ENCODE results near the gene TMEM19.

TMEM19 gene

GRCh38 chr12:71655907-71656306 lies 30.0 kb upstream of the TMEM19 start:
- H3K4me1 ChIP-seq (ENCODE audit: insufficient read depth, low read length) = no peaks in the 10 kb centered on the region
- peaks cover 14% of the 10 kb centered on the region for H3K36me3 ChIP-seq (ENCODE audit: insufficient read depth, low read length)

GRCh38 chr12:71656740-71657139 lies 29.1 kb upstream of the TMEM19 start:
- H3K9ac ChIP-seq (ENCODE audit: low read depth, low read length) = no peak overlapping the region
- H3K4me1 ChIP-seq (ENCODE audit: insufficient read depth, low read length) = no peaks in the 10 kb centered on the region
- peaks cover 9% of the 10 kb centered on the region; the same call in 1 of the 2 replicates for H3K9me3 ChIP-seq (ENCODE audit: control insufficient read depth, insufficient read depth, low read length)
- H3K36me3 ChIP-seq (ENCODE audit: insufficient read depth, low read length) = peaks cover 14% of the 10 kb centered on the region

More at GRCh38 chr12:71655907-71656306, 30.0 kb upstream of the TMEM19 start:
- Histone ChIP-seq H3K9me3 (ENCODE audit: control insufficient read depth, insufficient read depth, low read length) (peaks cover 9% of the 10 kb centered on the region; the same call in 1 of the 2 replicates), H3K9ac (ENCODE audit: low read depth, low read length) (no peak overlapping the region)

- peaks cover 4% of the 10 kb centered on the region; the same call in 1 of the 2 replicates for H3K36me3 ChIP-seq (ENCODE audit: insufficient read depth, low read length)
- no peaks in the 10 kb centered on the region; the same call in 1 of the 2 replicates for H3K4me1 ChIP-seq (ENCODE audit: insufficient read depth, low read length)
- H3K9ac ChIP-seq (ENCODE audit: low read depth, low read length) = peak overlapping the region; percentile 100
- H3K9me3 ChIP-seq (ENCODE audit: control insufficient read depth, insufficient read depth, low read length) = no peaks in the 10 kb centered on the region
Observed at GRCh38 chr12:71661977-71662530, 23.8 kb upstream of the TMEM19 start.

- Histone ChIP-seq H3K4me1 (ENCODE audit: insufficient read depth, low read length) (no peaks in the 10 kb centered on the region; the same call in 1 of the 2 replicates), H3K9me3 (ENCODE audit: control insufficient read depth, insufficient read depth, low read length) (no peaks in the 10 kb centered on the region), H3K36me3 (ENCODE audit: insufficient read depth, low read length) (peaks cover 4% of the 10 kb centered on the region; the same call in 1 of the 2 replicates), H3K9ac (ENCODE audit: low read depth, low read length) (peak overlapping the region; percentile 100)
Observed at GRCh38 chr12:71662849-71663560, 22.9 kb upstream of the TMEM19 start.

- Histone ChIP-seq H3K9me3 (ENCODE audit: control insufficient read depth, insufficient read depth, low read length) (no peaks in the 10 kb centered on the region), H3K9ac (ENCODE audit: low read depth, low read length) (peak within 1 kb of the TSS; percentile 100), H3K4me1 (ENCODE audit: insufficient read depth, low read length) (no peaks in the 10 kb centered on the region; the same call in 1 of the 2 replicates), H3K36me3 (ENCODE audit: insufficient read depth, low read length) (no peaks in the 10 kb centered on the region; the same call in 1 of the 2 replicates)
Observed at GRCh38 chr12:71663561-71664410, 22.1 kb upstream of the TMEM19 start, which contains the start of the genes THAP2 and ZFC3H1. TSS of gene THAP2 (plus strand) at chr12:71664301. CDS start at chr12:71664510, 209 bp downstream. TSS of gene ZFC3H1 (minus strand) at chr12:71663848. CDS start at chr12:71663610, 238 bp downstream.

- Histone ChIP-seq H3K9me3 (ENCODE audit: control insufficient read depth, insufficient read depth, low read length) (no peaks in the 10 kb centered on the region), H3K4me1 (ENCODE audit: insufficient read depth, low read length) (no peaks in the 10 kb centered on the region; the same call in 1 of the 2 replicates), H3K36me3 (ENCODE audit: insufficient read depth, low read length) (no peaks in the 10 kb centered on the region), H3K9ac (ENCODE audit: low read depth, low read length) (peak overlapping the region; percentile 100)
Observed at GRCh38 chr12:71664411-71665089, 21.3 kb upstream of the TMEM19 start.

GRCh38 chr12:71665090-71665463 lies 20.8 kb upstream of the TMEM19 start:
- peak overlapping the region; percentile 100 for H3K9ac ChIP-seq (ENCODE audit: low read depth, low read length)
- H3K9me3 ChIP-seq (ENCODE audit: control insufficient read depth, insufficient read depth, low read length) = no peaks in the 10 kb centered on the region
- H3K4me1 ChIP-seq (ENCODE audit: insufficient read depth, low read length) = no peaks in the 10 kb centered on the region; the same call in 1 of the 2 replicates
- H3K36me3 ChIP-seq (ENCODE audit: insufficient read depth, low read length) = no peaks in the 10 kb centered on the region

GRCh38 chr12:71666259-71666658 lies 19.6 kb upstream of the TMEM19 start:
- no peaks in the 10 kb centered on the region; the same call in 1 of the 2 replicates for H3K4me1 ChIP-seq (ENCODE audit: insufficient read depth, low read length)
- no peak overlapping the region for H3K9ac ChIP-seq (ENCODE audit: low read depth, low read length)
- H3K9me3 ChIP-seq (ENCODE audit: control insufficient read depth, insufficient read depth, low read length) = no peaks in the 10 kb centered on the region
- no peaks in the 10 kb centered on the region for H3K36me3 ChIP-seq (ENCODE audit: insufficient read depth, low read length)

GRCh38 chr12:71671311-71671710 lies 14.6 kb upstream of the TMEM19 start:
- Histone ChIP-seq H3K4me1 (ENCODE audit: insufficient read depth, low read length) (no peaks in the 10 kb centered on the region), H3K9me3 (ENCODE audit: control insufficient read depth, insufficient read depth, low read length) (no peaks in the 10 kb centered on the region), H3K9ac (ENCODE audit: low read depth, low read length) (no peak overlapping the region), H3K36me3 (ENCODE audit: insufficient read depth, low read length) (no peaks in the 10 kb centered on the region)

GRCh38 chr12:71671816-71672215 lies 14.1 kb upstream of the TMEM19 start:
- Histone ChIP-seq H3K9me3 (ENCODE audit: control insufficient read depth, insufficient read depth, low read length) (no peaks in the 10 kb centered on the region), H3K9ac (ENCODE audit: low read depth, low read length) (no peak overlapping the region), H3K4me1 (ENCODE audit: insufficient read depth, low read length) (no peaks in the 10 kb centered on the region)

GRCh38 chr12:71682466-71682865 lies 3.4 kb upstream of the TMEM19 start:
- no peaks in the 10 kb centered on the region for H3K9me3 ChIP-seq (ENCODE audit: control insufficient read depth, insufficient read depth, low read length)
- no peak overlapping the region for H3K9ac ChIP-seq (ENCODE audit: low read depth, low read length)
- 0 out of 2 replicates have a peak, but pooled peaks cover 3% of the 10 kb centered on the region for H3K4me1 ChIP-seq (ENCODE audit: insufficient read depth, low read length)
- H3K36me3 ChIP-seq (ENCODE audit: insufficient read depth, low read length) = no peaks in the 10 kb centered on the region

More at GRCh38 chr12:71671816-71672215, 14.1 kb upstream of the TMEM19 start:
- no peaks in the 10 kb centered on the region for H3K36me3 ChIP-seq (ENCODE audit: insufficient read depth, low read length)

GRCh38 chr12:71683633-71684032 lies 2.2 kb upstream of the TMEM19 start:
- Histone ChIP-seq H3K4me1 (ENCODE audit: insufficient read depth, low read length) (peaks cover 6% of the 10 kb centered on the region; the same call in 1 of the 2 replicates), H3K36me3 (ENCODE audit: insufficient read depth, low read length) (no peaks in the 10 kb centered on the region), H3K9ac (ENCODE audit: low read depth, low read length) (no peak overlapping the region), H3K9me3 (ENCODE audit: control insufficient read depth, insufficient read depth, low read length) (no peaks in the 10 kb centered on the region)

- peak overlapping the region; percentile 17; the same call in 1 of the 2 replicates for H3K9ac ChIP-seq (ENCODE audit: low read depth, low read length)
- no peaks in the 10 kb centered on the region for H3K36me3 ChIP-seq (ENCODE audit: insufficient read depth, low read length)
- peaks cover 6% of the 10 kb centered on the region; the same call in 1 of the 2 replicates for H3K4me1 ChIP-seq (ENCODE audit: insufficient read depth, low read length)
- no peaks in the 10 kb centered on the region for H3K9me3 ChIP-seq (ENCODE audit: control insufficient read depth, insufficient read depth, low read length)
Observed at GRCh38 chr12:71684081-71684480, 1.8 kb upstream of the TMEM19 start.
